GM19328 (cell line): ENCODE results near the gene STIP1.

Experiments used
- ATAC-seq: cut with Tn5 transposase; IDR thresholded peaks from one replicate; pipeline ENCODE4 v1.9.1; 2021; ENCODE audit warnings: mild to moderate bottlenecking, moderate library complexity; ENCODE audit not compliant: unreplicated experiment

The STIP1 gene

GRCh38 chr11:64196626-64197025 lies 10.7 kb downstream of the STIP1 start:
- ATAC-seq, result no peak

GRCh38 chr11:64198511-64198910 lies 12.5 kb downstream of the STIP1 start:
- ATAC-seq, result no peak

GRCh38 chr11:64201543-64201942 lies 15.6 kb downstream of the STIP1 start:
- ATAC-seq, result no peak

GRCh38 chr11:64202992-64203391 lies 17.0 kb downstream of the STIP1 start:
- no peak for ATAC-seq

GRCh38 chr11:64203421-64204079 lies 17.6 kb downstream of the STIP1 start:
- ATAC-seq, result no peak

GRCh38 chr11:64204080-64204440 lies 18.1 kb downstream of the STIP1 start:
- no peak for ATAC-seq

- ATAC-seq, result no peak
Measured at GRCh38 chr11:64204464-64204989, 18.6 kb downstream of the STIP1 start.

GRCh38 chr11:64206457-64207255 lies 20.7 kb downstream of the STIP1 start, which contains the start of gene FERMT3:
TSS of gene FERMT3 (plus strand) at chr11:64206721. CDS start at chr11:64207365, 644 bp downstream.
- ATAC-seq, result no peak

- ATAC-seq, result peak; percentile 56
Measured at GRCh38 chr11:64207256-64208085, 21.5 kb downstream of the STIP1 start.

GRCh38 chr11:64208086-64208795 lies 22.3 kb downstream of the STIP1 start:
- no peak for ATAC-seq

GRCh38 chr11:64208796-64209562 lies 23.0 kb downstream of the STIP1 start:
- no peak for ATAC-seq

- no peak for ATAC-seq
Measured at GRCh38 chr11:64209563-64209843, 23.5 kb downstream of the STIP1 start.

GRCh38 chr11:64210301-64211020 lies 24.5 kb downstream of the STIP1 start:
- no peak for ATAC-seq

- ATAC-seq, result no peak
Measured at GRCh38 chr11:64211181-64211872, 25.4 kb downstream of the STIP1 start.

- ATAC-seq, result no peak
Measured at GRCh38 chr11:64216879-64217278, 30.9 kb downstream of the STIP1 start.

GRCh38 chr11:64218628-64219353 lies 32.8 kb downstream of the STIP1 start:
- no peak for ATAC-seq

- no peak for ATAC-seq
Measured at GRCh38 chr11:64219354-64219684, 33.3 kb downstream of the STIP1 start.

- no peak for ATAC-seq
Measured at GRCh38 chr11:64219755-64220154, 33.8 kb downstream of the STIP1 start.
